Neural cell (in vitro differentiated cells): ENCODE results near the gene DIP2C. TPM values are rescaled to one million over a fixed set of nuclear protein-coding genes. Genes with fewer than 3 reads are reported as not detected.
"Not testable (repeated sequence)": the region's sequence is repeated elsewhere in the genome, so short reads cannot be mapped to it uniquely, and the experiment has no call there.

ENCODE experiments used
- H2AFZ ChIP-seq: fragments of 200-600, 300-800 bp; sonication (generic), shearing (Covaris generic); 2 replicates; pipeline ENCODE4 v1.6.0; 2014; ENCODE audit warnings: low read depth, mild to moderate bottlenecking, antibody characterized with exemption, low read length, moderate library complexity
- H3F3A ChIP-seq: fragments of 200-600 bp; shearing (Covaris generic); 2 replicates; pipeline ENCODE4 v1.6.1; 2016; ENCODE audit warnings: mild to moderate bottlenecking, moderate library complexity, mixed read lengths, antibody characterized with exemption, low read length; ENCODE audit not compliant: insufficient read depth, poor library complexity, severe bottlenecking
- H3K27ac ChIP-seq: fragments of 200-600, 300-800 bp; sonication (generic), shearing (Covaris generic); 2 replicates; pipeline ENCODE4 v1.5.1; 2014; ENCODE audit warnings: mild to moderate bottlenecking, low read length, moderate library complexity
- H3K27me3 ChIP-seq: fragments of 300-800, 200-600 bp; sonication (generic), shearing (Covaris generic); 2 replicates; pipeline ENCODE4 v1.6.0; 2014; ENCODE audit warnings: mild to moderate bottlenecking, low read depth, low read length, moderate library complexity; ENCODE audit not compliant: insufficient read depth
- H3K36me3 ChIP-seq: fragments of 300-800, 200-600 bp; sonication (generic), shearing (Covaris generic); 2 replicates; pipeline ENCODE4 v1.5.1; 2014; ENCODE audit warnings: mild to moderate bottlenecking, antibody characterized with exemption, low read length, moderate library complexity; ENCODE audit not compliant: insufficient read depth
- H3K4me2 ChIP-seq: fragments of 300-800, 200-600 bp; sonication (generic), shearing (Covaris generic); 2 replicates; pipeline ENCODE4 v1.6.0; 2014; ENCODE audit warnings: mild to moderate bottlenecking, low read length
- H3K4me3 ChIP-seq: fragments of 300-800, 200-600 bp; sonication (generic), shearing (Covaris generic); 2 replicates; pipeline ENCODE4 v1.5.1; 2014; ENCODE audit warnings: mild to moderate bottlenecking, low read length, moderate library complexity
- H3K79me2 ChIP-seq: fragments of 200-600 bp; shearing (Covaris generic); replicated peaks from 2 replicates; pipeline ENCODE4 v1.6.0; 2014; ENCODE audit warnings: mild to moderate bottlenecking, low read length, moderate library complexity; ENCODE audit not compliant: insufficient read depth
- H3K9ac ChIP-seq: fragments of 300-800, 200-600 bp; sonication (generic), shearing (Covaris generic); 2 replicates; pipeline ENCODE4 v1.6.1; 2016; ENCODE audit warnings: mild to moderate bottlenecking, low read length, mixed read lengths
- H3K9me2 ChIP-seq: fragments of 200-600 bp; shearing (Covaris generic); 2 replicates; pipeline ENCODE4 v1.6.1; 2016; ENCODE audit warnings: mild to moderate bottlenecking, low read length, mixed read lengths; ENCODE audit not compliant: insufficient read depth
- H3K9me3 ChIP-seq: fragments of 200-600, 300-800 bp; sonication (generic), shearing (Covaris generic); 2 replicates; pipeline ENCODE4 v1.6.1; 2016; ENCODE audit warnings: mild to moderate bottlenecking, mixed run types, low read length, moderate library complexity, mixed read lengths
- H4K20me1 ChIP-seq: fragments of 200-600 bp; shearing (Covaris generic); 2 replicates; pipeline ENCODE4 v1.6.1; 2016; ENCODE audit warnings: mild to moderate bottlenecking, mixed run types; ENCODE audit not compliant: insufficient read depth
- EP300 ChIP-seq: fragments of 450-650 bp; conservative IDR thresholded peaks from 2 replicates; pipeline ENCODE4 v1.6.1; 2014; ENCODE audit warnings: antibody characterized with exemption, mild to moderate bottlenecking, moderate library complexity; ENCODE audit not compliant: poor library complexity, severe bottlenecking
- MXI1 ChIP-seq: fragments of 450-650 bp; conservative IDR thresholded peaks from 2 replicates; pipeline ENCODE4 v1.6.1; 2014; ENCODE audit warnings: antibody characterized with exemption, mild to moderate bottlenecking; ENCODE audit not compliant: poor library complexity, severe bottlenecking
- POLR2AphosphoS5 ChIP-seq: IDR thresholded peaks from 2 replicates; pipeline ENCODE4 v1.6.1; 2012
- SMC3 ChIP-seq: fragments of 450-650 bp; conservative IDR thresholded peaks from 2 replicates; pipeline ENCODE4 v1.6.1; 2014; ENCODE audit warnings: antibody characterized with exemption, mild to moderate bottlenecking, moderate library complexity; ENCODE audit not compliant: poor library complexity
- TAF1 ChIP-seq: IDR thresholded peaks from 2 replicates; pipeline ENCODE4 v1.6.1; 2012; ENCODE audit warnings: low read depth
- polyA plus RNA-seq: library from polyadenylated mRNA; depleted of rRNA; stranded (reverse); fragments of >200 nt; gene quantifications from 2 replicates; pipeline ENCODE4 v1.2.3, GENCODE V29; 2014
- TF ChIP-seq, protein P1 (sequence below): IDR thresholded peaks from 2 replicates; pipeline ENCODE4 v1.6.1; 2012; ENCODE audit warnings: borderline replicate concordance
- TF ChIP-seq, protein P2 (sequence below): fragments of 450-650 bp; IDR thresholded peaks from 2 replicates; pipeline ENCODE4 v1.5.1; 2014; ENCODE audit warnings: antibody characterized with exemption, mild to moderate bottlenecking, moderate library complexity; ENCODE audit not compliant: poor library complexity, severe bottlenecking

Gene DIP2C
- polyA plus RNA-seq, 1 donor from 2014 or later, result 24.1 TPM

DNA sequence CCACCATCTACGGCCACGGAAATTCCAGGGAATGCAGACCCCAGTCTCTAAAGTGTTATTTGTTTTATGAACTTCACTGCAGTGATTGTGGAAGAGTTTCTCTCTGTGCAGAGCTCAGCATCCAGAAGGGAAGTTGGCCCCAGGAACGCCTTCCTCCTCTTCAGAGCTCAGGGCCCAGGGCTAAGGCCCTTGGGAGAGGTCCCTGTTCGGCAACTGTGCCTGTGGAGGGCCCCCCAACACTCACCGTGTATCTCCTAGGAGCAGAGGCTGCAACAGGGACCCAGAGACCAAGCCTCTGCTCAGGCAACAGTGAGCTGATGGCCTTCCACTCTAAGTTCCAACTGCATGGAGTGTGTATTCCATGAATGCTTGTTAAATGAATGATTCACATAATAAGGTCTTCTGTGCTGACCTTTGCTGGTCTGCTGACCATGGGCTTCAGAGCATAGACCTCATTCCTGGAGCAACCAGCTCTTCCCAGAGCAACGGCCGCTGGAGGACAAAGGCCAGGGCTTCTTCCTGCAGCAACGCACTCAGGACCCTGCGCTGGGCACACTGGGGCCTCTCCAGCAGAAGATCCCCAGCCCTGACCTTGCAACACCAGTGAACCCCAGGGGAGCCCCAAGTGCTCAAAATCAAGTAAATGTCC is 7.7 kb downstream of the DIP2C start:
- Histone ChIP-seq H3K4me3 (no peak overlapping the region), H3K79me2 (peaks cover 85% of the 10 kb centered on the region), H3K9ac (no peak overlapping the region), H2AFZ (no peak overlapping the region), H3K9me3 (no peaks in the 10 kb centered on the region), H3K4me2 (no peak overlapping the region), H4K20me1 (peaks cover 45% of the 10 kb centered on the region), H3K27me3 (no peaks in the 10 kb centered on the region), H3K27ac (no peak overlapping the region), H3F3A (no peaks in the 10 kb centered on the region), H3K9me2 (no peaks in the 10 kb centered on the region), H3K36me3 (no peaks in the 10 kb centered on the region)
- TF ChIP-seq MXI1 (no peak), SMC3 (no peak), TAF1 (no peak)

DNA sequence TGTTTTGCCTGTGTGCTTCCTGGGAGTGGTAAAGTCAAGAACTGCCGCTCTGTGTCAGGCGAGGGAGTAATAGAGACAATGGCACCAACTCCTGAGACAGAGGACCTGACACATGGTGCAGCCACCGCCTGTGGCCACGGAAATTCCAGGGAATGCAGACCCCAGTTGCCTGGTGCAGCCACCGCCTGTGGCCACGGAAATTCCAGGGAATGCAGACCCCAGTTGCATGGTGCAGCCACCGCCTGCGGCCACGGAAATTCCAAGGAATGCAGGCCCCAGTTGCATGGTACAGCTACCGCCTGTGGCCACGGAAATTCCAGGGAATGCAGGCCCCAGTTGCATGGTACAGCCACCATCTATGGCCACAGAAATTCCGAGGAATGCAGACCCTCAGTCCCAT is 8.7 kb downstream of the DIP2C start:
- Histone ChIP-seq H3K9ac (no peak overlapping the region), H4K20me1 (peaks cover 43% of the 10 kb centered on the region), H3K9me2 (no peaks in the 10 kb centered on the region), H3K9me3 (no peaks in the 10 kb centered on the region), H3K79me2 (peaks cover 85% of the 10 kb centered on the region), H3K4me2 (no peak overlapping the region), H3K27ac (no peak overlapping the region), H3K27me3 (no peaks in the 10 kb centered on the region), H3K36me3 (no peaks in the 10 kb centered on the region), H2AFZ (no peak overlapping the region), H3F3A (no peaks in the 10 kb centered on the region), H3K4me3 (no peak overlapping the region)
- TF ChIP-seq, protein P1, sequence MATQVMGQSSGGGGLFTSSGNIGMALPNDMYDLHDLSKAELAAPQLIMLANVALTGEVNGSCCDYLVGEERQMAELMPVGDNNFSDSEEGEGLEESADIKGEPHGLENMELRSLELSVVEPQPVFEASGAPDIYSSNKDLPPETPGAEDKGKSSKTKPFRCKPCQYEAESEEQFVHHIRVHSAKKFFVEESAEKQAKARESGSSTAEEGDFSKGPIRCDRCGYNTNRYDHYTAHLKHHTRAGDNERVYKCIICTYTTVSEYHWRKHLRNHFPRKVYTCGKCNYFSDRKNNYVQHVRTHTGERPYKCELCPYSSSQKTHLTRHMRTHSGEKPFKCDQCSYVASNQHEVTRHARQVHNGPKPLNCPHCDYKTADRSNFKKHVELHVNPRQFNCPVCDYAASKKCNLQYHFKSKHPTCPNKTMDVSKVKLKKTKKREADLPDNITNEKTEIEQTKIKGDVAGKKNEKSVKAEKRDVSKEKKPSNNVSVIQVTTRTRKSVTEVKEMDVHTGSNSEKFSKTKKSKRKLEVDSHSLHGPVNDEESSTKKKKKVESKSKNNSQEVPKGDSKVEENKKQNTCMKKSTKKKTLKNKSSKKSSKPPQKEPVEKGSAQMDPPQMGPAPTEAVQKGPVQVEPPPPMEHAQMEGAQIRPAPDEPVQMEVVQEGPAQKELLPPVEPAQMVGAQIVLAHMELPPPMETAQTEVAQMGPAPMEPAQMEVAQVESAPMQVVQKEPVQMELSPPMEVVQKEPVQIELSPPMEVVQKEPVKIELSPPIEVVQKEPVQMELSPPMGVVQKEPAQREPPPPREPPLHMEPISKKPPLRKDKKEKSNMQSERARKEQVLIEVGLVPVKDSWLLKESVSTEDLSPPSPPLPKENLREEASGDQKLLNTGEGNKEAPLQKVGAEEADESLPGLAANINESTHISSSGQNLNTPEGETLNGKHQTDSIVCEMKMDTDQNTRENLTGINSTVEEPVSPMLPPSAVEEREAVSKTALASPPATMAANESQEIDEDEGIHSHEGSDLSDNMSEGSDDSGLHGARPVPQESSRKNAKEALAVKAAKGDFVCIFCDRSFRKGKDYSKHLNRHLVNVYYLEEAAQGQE, result peak; percentile 51
- no peak for TF ChIP-seq POLR2AphosphoS5
- no peak for TF ChIP-seq TAF1

DNA sequence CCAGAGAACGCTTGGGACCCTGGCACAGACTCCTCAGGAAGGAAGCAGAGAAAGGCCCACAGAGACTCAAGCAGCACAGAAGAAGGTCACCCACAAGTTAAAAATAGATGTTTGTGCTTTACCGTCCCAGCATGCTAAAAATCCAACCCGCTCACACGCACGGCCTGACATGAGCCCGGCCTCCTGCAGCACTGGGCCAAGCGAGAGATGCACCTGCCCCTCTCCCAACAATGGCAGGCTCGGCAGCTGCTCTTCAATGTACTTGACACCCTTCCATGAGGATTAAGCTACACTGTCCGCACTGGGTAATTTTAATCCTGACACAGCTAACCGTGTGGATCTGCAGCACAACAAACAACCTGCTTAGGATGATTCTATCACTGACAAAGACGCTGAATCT is 9.3 kb downstream of the DIP2C start:
- H4K20me1 ChIP-seq, result peaks cover 43% of the 10 kb centered on the region
- TF ChIP-seq MXI1 (no peak), EP300 (no peak)
- H2AFZ ChIP-seq, result no peak overlapping the region
- no peak overlapping the region for H3K9ac ChIP-seq
- H3F3A ChIP-seq, result no peaks in the 10 kb centered on the region
- H3K27ac ChIP-seq, result no peak overlapping the region
- H3K9me2 ChIP-seq, result no peaks in the 10 kb centered on the region
- no peaks in the 10 kb centered on the region for H3K27me3 ChIP-seq
- no peaks in the 10 kb centered on the region for H3K36me3 ChIP-seq
- H3K79me2 ChIP-seq, result peaks cover 85% of the 10 kb centered on the region
- no peak overlapping the region for H3K4me2 ChIP-seq
- no peak overlapping the region for H3K4me3 ChIP-seq
- no peaks in the 10 kb centered on the region for H3K9me3 ChIP-seq

DNA sequence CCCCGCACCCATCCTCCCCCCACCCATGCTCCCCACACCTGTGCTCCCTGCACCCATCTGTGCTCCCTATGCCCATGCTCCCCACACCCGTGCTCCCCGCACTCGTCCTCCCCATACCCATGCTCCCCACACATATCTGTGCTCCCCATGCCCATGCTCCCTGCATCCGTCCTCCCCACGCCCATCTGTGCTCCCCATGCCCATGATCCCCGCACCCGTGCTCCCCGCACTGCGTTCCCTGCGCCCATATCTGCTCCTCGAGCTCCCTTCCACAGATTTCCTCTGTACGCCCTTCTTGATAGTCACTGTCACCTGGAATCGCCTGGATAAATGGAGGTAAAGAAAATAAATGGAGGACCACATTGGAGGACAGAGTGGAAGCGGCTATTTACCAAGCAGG is 9.9 kb downstream of the DIP2C start:
- no peak overlapping the region for H3K4me2 ChIP-seq
- peaks cover 88% of the 10 kb centered on the region for H3K79me2 ChIP-seq
- H2AFZ ChIP-seq, result no peak overlapping the region
- no peaks in the 10 kb centered on the region for H3F3A ChIP-seq
- no peak overlapping the region for H3K4me3 ChIP-seq
- H3K9ac ChIP-seq, result no peak overlapping the region
- H3K36me3 ChIP-seq, result no peaks in the 10 kb centered on the region
- no peak overlapping the region for H3K27ac ChIP-seq
- H3K27me3 ChIP-seq, result no peaks in the 10 kb centered on the region
- H4K20me1 ChIP-seq, result peaks cover 43% of the 10 kb centered on the region
- no peaks in the 10 kb centered on the region for H3K9me2 ChIP-seq
- TF ChIP-seq, protein P2, sequence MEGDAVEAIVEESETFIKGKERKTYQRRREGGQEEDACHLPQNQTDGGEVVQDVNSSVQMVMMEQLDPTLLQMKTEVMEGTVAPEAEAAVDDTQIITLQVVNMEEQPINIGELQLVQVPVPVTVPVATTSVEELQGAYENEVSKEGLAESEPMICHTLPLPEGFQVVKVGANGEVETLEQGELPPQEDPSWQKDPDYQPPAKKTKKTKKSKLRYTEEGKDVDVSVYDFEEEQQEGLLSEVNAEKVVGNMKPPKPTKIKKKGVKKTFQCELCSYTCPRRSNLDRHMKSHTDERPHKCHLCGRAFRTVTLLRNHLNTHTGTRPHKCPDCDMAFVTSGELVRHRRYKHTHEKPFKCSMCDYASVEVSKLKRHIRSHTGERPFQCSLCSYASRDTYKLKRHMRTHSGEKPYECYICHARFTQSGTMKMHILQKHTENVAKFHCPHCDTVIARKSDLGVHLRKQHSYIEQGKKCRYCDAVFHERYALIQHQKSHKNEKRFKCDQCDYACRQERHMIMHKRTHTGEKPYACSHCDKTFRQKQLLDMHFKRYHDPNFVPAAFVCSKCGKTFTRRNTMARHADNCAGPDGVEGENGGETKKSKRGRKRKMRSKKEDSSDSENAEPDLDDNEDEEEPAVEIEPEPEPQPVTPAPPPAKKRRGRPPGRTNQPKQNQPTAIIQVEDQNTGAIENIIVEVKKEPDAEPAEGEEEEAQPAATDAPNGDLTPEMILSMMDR, result no peak
- no peaks in the 10 kb centered on the region for H3K9me3 ChIP-seq

DNA sequence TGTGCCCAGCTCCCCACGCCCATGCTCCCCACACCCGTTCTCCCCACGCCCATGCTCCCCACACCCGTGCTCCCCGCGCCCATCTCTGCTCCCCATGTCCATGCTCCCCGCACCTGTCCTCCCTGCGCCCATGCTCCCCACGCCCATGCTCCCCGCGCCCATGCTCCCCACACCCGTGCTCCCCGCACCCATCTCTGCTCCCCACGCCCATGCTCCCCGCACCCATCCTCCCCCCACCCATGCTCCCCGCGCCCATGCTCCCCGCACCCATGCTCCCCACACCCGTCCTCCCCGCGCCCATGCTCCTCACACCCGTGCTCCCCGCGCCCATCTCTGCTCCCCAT is 10.8 kb downstream of the DIP2C start:
- Histone ChIP-seq H4K20me1 (peaks cover 43% of the 10 kb centered on the region), H3K79me2 (peaks cover 88% of the 10 kb centered on the region)
- H3K9me2 ChIP-seq, H3K9ac ChIP-seq, H2AFZ ChIP-seq, H3K27me3 ChIP-seq, H3F3A ChIP-seq, H3K4me2 ChIP-seq, H3K36me3 ChIP-seq, H3K27ac ChIP-seq, H3K9me3 ChIP-seq, H3K4me3 ChIP-seq: not testable (repeated sequence)
